Medulla oblongata (tissue), 1 donor: ENCODE results near the gene GNPTAB.
"Not testable (repeated sequence)": the region's sequence is repeated elsewhere in the genome, so short reads cannot be mapped to it uniquely, and the experiment has no call there.

Experiments
- DNase-seq: peaks from one replicate; pipeline ENCODE4 v3.0.0-alpha.2; 2015; ENCODE audit errors: extremely low spot score

Gene GNPTAB

GRCh38 chr12:101830367-101831325 is at the start of gene GNPTAB:
Gene GNPTAB, minus strand, starts transcription at chr12:101830959. Its CDS starts 284 bp downstream, at chr12:101830675.
- DNase-seq = peak; percentile 95

GRCh38 chr12:101878243-101878821 is 47.6 kb upstream of the GNPTAB start:
- DNase-seq = peak; percentile 16

- peak; percentile 8 for DNase-seq
These were observed 47.1 kb upstream of the GNPTAB start for GRCh38 chr12:101877806-101878242.

GRCh38 chr12:101876861-101877805 is 46.4 kb upstream of the GNPTAB start, which contains the start of gene DRAM1:
Gene DRAM1, plus strand, starts transcription at chr12:101877580. Its CDS starts 210 bp downstream, at chr12:101877790.
- DNase-seq = peak; percentile 65

GRCh38 chr12:101876322-101876860 is 45.6 kb upstream of the GNPTAB start:
- DNase-seq = peak; percentile 9

- no peak for DNase-seq
These were observed 44.4 kb upstream of the GNPTAB start for GRCh38 chr12:101875162-101875561.

- no peak for DNase-seq
These were observed 40.2 kb upstream of the GNPTAB start for GRCh38 chr12:101870925-101871324.

GRCh38 chr12:101867619-101868018 is 36.9 kb upstream of the GNPTAB start:
- DNase-seq = not testable (repeated sequence)

GRCh38 chr12:101866615-101867373 is 36.0 kb upstream of the GNPTAB start:
- no peak for DNase-seq

- DNase-seq = no peak
These were observed 33.2 kb upstream of the GNPTAB start for GRCh38 chr12:101863981-101864380.

- DNase-seq = no peak
These were observed 31.5 kb upstream of the GNPTAB start for GRCh38 chr12:101862245-101862644.

- not testable (repeated sequence) for DNase-seq
These were observed 30.9 kb upstream of the GNPTAB start for GRCh38 chr12:101861688-101862087.

- no peak for DNase-seq
These were observed 29.2 kb upstream of the GNPTAB start for GRCh38 chr12:101859664-101860607.

GRCh38 chr12:101858361-101858760 is 27.6 kb upstream of the GNPTAB start:
- DNase-seq = no peak

GRCh38 chr12:101857043-101857558 is 26.3 kb upstream of the GNPTAB start:
- DNase-seq = no peak

GRCh38 chr12:101856614-101857013 is 25.9 kb upstream of the GNPTAB start:
- DNase-seq = not testable (repeated sequence)

- no peak for DNase-seq
These were observed 25.2 kb upstream of the GNPTAB start for GRCh38 chr12:101855976-101856375.

- DNase-seq = no peak
These were observed 24.7 kb upstream of the GNPTAB start for GRCh38 chr12:101855364-101855884.

- no peak for DNase-seq
These were observed 24.0 kb upstream of the GNPTAB start for GRCh38 chr12:101854747-101855146.
